Neutrophil (primary cell): ENCODE results near the gene AKNAD1.
"Not testable (repeated sequence)": the region's sequence is repeated elsewhere in the genome, so short reads cannot be mapped to it uniquely, and the experiment has no call there.

ENCODE experiments used
- H3K27ac ChIP-seq: fragments of 200-600 bp; sonication (generic); 2 replicates; pipeline ENCODE4 v1.5.1; 2016; ENCODE audit warnings: mild to moderate bottlenecking, moderate library complexity
- H3K27me3 ChIP-seq: fragments of 200-600 bp; sonication (generic); 2 replicates; pipeline ENCODE4 v1.6.0; 2016; ENCODE audit warnings: mild to moderate bottlenecking
- H3K36me3 ChIP-seq: fragments of 200-600 bp; sonication (generic); 2 replicates; pipeline ENCODE4 v1.5.1; 2017
- H3K4me1 ChIP-seq, 2 experiments: fragments of 200-600 bp in 1 of 2; sonication (generic) in 1 of 2; 1 replicate in 1 of 2; 2 replicates in 1 of 2; pipeline versions ENCODE4 v1.5.1 to v1.6.1; 2013 to 2016; ENCODE audit warnings: low read depth in 1 of 2, low read length in 1 of 2, mild to moderate bottlenecking in 1 of 2, moderate library complexity in 1 of 2; ENCODE audit not compliant: control insufficient read depth in 1 of 2, insufficient read depth in 1 of 2
- H3K4me3 ChIP-seq, 2 experiments: fragments of 200-600 bp in 1 of 2; sonication (generic) in 1 of 2; 1 replicate in 1 of 2; 2 replicates in 1 of 2; pipeline ENCODE4 v1.5.1; 2013 to 2016; ENCODE audit warnings: low read depth in 1 of 2, low read length in 1 of 2, mild to moderate bottlenecking in 1 of 2, moderate library complexity in 1 of 2
- H3K9me3 ChIP-seq: fragments of 200-600 bp; sonication (generic); 2 replicates; pipeline ENCODE4 v1.5.1; 2016
- CTCF ChIP-seq: fragments of 200-600 bp; sonication (generic); IDR thresholded peaks from 2 replicates; pipeline ENCODE4 v1.5.1; 2016; ENCODE audit warnings: antibody characterized with exemption

AKNAD1 gene

GRCh38 chr1:108893141-108893530 is 36.2 kb upstream of the AKNAD1 start:
- Histone ChIP-seq H3K4me3 (no peak overlapping the region), H3K27ac (no peak overlapping the region), H3K36me3 (no peaks in the 10 kb centered on the region), H3K4me1 (peaks cover 28 to 40% of the 10 kb centered on the region in 2 experiments), H3K27me3 (no peaks in the 10 kb centered on the region), H3K9me3 (no peaks in the 10 kb centered on the region)
- TF ChIP-seq CTCF, result no peak

GRCh38 chr1:108892356-108893140 is 35.7 kb upstream of the AKNAD1 start:
- Histone ChIP-seq H3K27ac (no peak overlapping the region), H3K9me3 (no peaks in the 10 kb centered on the region), H3K4me3 (no peak overlapping the region), H3K27me3 (no peaks in the 10 kb centered on the region), H3K4me1 (peaks cover 28 to 40% of the 10 kb centered on the region in 2 experiments), H3K36me3 (no peaks in the 10 kb centered on the region)
- no peak for TF ChIP-seq CTCF

- no peaks in the 10 kb centered on the region for H3K27me3 ChIP-seq
- no peaks in the 10 kb centered on the region for H3K36me3 ChIP-seq
- no peaks in the 10 kb centered on the region for H3K9me3 ChIP-seq
- peak overlapping the region; percentile 88 for H3K27ac ChIP-seq
- H3K4me3 ChIP-seq, result peak overlapping the region; percentile 9 to 47
- peaks cover 24 to 28% of the 10 kb centered on the region in 2 experiments for H3K4me1 ChIP-seq
- TF ChIP-seq CTCF, result no peak
These were observed 33.0 kb upstream of the AKNAD1 start for GRCh38 chr1:108889706-108890384.

GRCh38 chr1:108889006-108889645 is 32.2 kb upstream of the AKNAD1 start:
- H3K9me3 ChIP-seq, H3K36me3 ChIP-seq, H3K27me3 ChIP-seq: not testable (repeated sequence)
- H3K4me3 ChIP-seq, result peak overlapping the region; percentile 9 to 47
- H3K27ac ChIP-seq, result peak overlapping the region; percentile 88
- H3K4me1 ChIP-seq, result peaks cover 24 to 28% of the 10 kb centered on the region in 2 experiments

GRCh38 chr1:108886292-108886691 is 29.4 kb upstream of the AKNAD1 start:
- no peak overlapping the region for H3K4me3 ChIP-seq
- TF ChIP-seq CTCF, result no peak
- H3K36me3 ChIP-seq, result no peaks in the 10 kb centered on the region
- no peaks in the 10 kb centered on the region for H3K9me3 ChIP-seq
- peaks cover 34 to 35% of the 10 kb centered on the region in 2 experiments for H3K4me1 ChIP-seq
- no peaks in the 10 kb centered on the region for H3K27me3 ChIP-seq
- H3K27ac ChIP-seq, result no peak overlapping the region

- no peaks in the 10 kb centered on the region for H3K9me3 ChIP-seq
- no peak for TF ChIP-seq CTCF
- no peaks in the 10 kb centered on the region for H3K27me3 ChIP-seq
- H3K36me3 ChIP-seq, result no peaks in the 10 kb centered on the region
- H3K27ac ChIP-seq, result no peak overlapping the region
- peaks cover 33 to 35% of the 10 kb centered on the region in 2 experiments for H3K4me1 ChIP-seq
- H3K4me3 ChIP-seq, result no peak overlapping the region
These were observed 28.1 kb upstream of the AKNAD1 start for GRCh38 chr1:108884968-108885367.
